ENCODE measurements around the gene SLC24A2.
"Not testable (repeated sequence)": the region's sequence is repeated elsewhere in the genome, so short reads cannot be mapped to it uniquely, and the experiment has no call there.

Gene SLC24A2

DNA sequence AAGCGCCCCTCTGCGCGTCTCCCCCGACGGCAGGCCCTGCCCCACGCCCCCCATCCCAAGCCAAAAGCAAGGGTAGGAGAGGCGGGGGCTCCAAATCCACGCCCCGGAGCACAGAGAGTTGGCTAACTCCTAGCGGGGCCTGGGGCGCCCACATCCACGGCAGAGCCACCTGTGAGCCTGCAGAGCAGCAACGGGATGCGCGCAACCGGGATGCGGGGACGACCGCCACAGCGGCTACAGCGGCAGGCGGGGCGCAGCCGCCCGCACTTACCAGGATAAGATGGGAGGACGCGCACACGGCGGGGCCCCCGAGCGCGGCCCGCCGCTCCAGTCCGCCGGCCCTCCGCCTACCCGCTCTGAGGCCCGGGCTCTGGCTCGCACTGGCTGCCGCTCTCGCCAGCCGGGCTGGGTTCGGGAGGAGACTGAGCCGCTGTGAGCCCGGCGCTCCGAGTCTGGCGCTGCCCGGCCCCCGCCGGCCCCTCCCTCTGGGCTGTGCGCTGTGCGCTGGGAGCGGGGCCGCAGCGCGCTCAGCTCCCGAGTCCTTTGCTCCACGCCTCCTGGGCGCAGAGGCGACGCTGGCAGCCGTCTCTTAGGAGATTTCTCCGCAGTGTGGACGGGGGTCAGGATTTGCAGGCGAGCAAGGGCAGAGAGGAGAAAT, at the start of gene SLC24A2:
SLC24A2 (minus strand) TSS at position 424 of the 658 bp plus-strand sequence.
- no peak for DNase-seq (ENCODE audit: low read depth)

DNA sequence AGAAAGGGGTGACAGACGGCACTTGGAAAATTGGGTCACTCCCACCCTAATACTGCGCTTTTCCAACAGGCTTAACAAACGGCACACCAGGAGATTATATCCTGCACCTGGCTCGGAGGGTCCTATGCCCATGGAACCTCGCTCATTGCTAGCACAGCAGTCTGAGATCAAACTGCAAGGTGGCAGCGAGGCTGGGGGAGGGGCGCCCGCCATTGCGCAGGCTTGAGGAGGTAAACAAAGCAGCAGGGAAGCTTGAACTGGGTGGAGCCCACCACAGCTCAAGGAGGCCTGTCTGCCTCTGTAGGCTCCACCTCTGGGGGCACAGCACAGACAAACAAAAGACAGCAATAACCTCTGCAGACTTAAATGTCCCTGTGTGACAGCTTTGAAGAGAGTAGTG, 44.5 kb upstream of the SLC24A2 start:
- not testable (repeated sequence) for DNase-seq (ENCODE audit: low read depth)

DNA sequence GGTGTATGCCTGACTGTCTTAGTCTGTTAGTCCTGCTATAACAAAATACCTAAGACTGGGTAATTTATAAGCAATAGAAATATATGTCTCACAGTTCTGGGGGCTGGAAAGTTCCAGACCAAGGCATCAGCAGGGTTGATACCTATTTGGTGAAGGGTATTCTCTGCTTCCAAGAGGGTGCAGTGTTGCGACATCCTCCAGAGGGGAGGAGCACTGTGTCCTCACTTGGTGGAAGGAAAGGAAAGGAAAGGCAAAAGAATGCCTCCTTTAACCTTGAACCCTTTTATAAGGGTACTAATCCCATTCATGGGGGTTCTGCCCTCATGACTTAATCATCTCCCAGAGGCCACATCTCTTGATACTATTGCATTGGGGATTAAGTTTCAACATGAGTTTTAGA, 42.0 kb upstream of the SLC24A2 start:
- DNase-seq (ENCODE audit: low read depth): no peak

DNA sequence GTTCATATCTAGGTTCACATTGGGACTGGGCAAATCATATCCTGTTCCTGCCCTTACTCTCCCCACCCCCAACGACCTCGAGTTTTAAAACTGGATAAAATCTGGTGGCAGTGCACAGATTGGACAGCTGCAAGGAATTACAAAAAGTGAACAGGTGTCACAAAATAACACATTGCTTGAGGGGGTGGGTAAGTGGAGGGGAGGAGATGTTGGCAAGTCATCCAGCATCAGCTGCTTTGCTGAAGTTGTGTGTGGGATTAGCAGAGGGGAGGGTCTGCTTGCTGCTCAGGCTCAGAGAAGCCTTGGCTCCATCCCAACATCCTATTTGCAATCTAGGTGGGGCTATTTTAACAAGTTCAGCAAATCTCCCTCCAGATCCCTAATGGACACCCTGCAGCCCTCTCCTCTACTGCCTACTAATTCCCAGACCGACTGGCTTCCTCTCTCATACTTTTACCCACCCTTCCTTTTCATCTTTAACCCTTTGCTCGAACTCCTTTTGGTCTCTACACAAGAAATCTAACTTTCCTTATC, 39.8 kb upstream of the SLC24A2 start:
- no peak for DNase-seq (ENCODE audit: low read depth)

DNA sequence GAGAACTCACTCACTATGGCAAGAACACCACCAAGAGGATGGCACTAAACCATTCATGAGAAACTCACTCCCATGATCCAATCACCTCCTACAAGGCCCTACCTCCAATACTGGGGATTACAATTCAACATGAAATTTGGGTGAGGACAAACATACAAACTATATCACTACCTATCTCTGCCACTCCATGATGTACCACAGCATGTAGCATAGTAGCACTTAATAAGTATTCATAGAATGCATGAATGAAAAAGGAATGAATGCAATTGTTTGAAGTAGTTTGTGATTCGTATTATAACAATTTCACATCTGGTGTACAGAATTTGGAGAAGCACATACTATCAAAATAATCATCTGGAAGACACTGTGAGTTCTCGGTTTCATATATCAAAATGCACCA, 27.9 kb upstream of the SLC24A2 start:
- no peak for DNase-seq (ENCODE audit: low read depth)

DNA sequence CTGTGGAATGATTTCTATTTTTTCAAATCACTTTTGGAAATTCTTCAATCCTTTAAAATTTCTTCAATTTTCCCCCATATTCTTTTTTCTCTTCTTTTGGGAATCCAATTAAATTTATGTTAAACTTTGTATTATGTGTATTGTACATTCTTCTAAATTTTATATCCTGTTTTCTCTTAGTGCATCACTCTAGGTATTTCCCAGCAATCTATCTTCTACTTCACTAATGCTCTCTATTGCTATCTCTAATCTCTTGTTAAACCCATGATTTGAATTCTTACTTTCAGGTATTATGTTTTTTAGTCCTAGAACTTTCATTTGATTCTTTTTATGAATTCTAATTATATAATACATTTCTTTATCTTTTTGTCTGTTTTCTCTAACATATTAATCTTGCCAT, 23.4 kb upstream of the SLC24A2 start:
- no peak for DNase-seq (ENCODE audit: low read depth)

DNA sequence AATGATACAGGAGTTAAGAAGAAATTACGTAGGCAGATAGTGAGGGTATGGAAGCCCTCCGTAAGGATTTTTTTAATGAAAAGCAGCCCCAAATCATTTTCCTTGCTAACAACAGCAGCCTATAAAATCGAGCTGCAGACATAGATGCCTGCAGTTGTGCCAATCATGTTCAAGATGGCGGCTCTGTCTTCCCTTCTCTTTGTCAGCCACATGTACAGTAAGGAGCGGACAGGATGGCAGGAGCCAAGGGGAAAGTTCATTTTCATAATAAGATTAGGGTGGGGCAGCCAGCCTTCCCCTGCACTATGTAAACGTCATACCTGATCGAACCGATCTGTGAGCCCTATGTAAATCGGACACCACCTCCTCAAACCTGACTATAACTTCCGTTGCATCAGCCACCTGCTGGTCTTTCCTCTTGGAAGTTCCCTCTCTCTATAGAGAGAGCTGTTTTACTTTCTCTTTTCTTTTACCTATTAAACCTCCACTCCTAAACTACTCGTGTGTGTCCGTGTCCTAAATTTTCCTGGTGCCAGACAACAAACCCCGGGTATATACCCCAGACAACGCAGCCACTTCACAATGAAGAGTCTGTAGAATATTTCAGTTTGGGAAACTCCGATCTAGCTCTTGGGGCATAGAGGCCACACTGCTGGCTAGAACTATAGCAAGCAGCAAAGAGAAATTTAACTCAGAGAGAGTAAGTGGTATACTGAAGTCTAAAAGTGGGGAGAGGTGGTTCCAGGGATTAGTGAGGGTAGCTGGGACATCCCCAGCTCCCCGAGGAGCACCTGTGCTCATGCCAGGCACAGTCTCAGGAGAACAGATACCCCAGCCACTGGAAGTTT, 20.8 kb upstream of the SLC24A2 start:
- DNase-seq (ENCODE audit: low read depth): no peak

DNA sequence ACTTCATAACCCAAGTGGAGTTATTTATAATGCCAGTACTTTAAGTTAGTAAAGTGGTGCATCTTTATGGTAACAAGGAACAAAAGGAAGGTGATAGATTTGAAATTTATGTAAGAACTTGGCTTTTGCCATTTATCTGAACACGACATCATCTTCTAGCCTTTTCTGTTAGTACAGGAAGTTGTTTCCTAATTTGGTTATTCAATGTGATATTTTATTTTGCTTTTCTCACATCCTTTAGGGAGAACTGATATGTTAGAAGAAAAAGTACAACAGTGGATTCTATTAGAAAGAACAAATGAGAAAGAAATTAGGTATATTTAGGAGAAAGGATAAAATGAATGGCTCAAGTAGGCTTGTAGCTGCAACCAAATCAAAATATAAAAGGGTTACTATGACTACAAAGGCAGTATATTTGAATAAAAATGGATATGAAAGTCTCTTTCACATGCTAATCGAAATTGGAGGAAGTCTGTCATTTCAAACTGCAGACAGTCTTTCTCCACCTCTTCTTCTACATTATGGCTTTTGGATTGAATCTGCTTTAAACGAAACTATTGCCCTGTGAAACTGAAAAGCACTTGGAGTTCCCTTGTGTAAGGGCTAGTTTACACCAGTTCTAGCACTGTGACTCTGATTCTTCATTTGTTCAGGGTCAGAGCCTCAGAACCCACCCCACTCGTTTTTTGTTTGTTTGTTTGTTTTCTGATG, 18.5 kb upstream of the SLC24A2 start:
- no peak for DNase-seq (ENCODE audit: low read depth)

DNA sequence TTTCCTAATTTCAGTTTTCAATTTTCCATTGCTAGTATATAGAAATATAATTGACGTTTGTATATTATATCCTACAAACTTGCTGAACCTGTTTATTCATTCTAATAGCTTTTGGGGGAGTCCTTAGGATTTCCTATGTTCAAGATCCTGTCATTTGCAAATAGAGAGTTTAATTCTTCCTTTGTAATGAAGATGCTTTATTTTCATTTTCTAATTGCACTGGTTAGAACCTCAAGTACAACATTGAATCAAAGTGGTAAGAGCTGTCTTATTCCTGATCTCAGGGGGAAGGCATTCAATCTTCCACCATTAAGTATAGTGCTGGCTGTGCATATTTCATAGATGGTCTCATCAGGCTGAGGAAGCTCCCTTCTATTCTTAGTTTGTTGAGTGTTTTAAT, 15.6 kb upstream of the SLC24A2 start:
- DNase-seq (ENCODE audit: low read depth): no peak

DNA sequence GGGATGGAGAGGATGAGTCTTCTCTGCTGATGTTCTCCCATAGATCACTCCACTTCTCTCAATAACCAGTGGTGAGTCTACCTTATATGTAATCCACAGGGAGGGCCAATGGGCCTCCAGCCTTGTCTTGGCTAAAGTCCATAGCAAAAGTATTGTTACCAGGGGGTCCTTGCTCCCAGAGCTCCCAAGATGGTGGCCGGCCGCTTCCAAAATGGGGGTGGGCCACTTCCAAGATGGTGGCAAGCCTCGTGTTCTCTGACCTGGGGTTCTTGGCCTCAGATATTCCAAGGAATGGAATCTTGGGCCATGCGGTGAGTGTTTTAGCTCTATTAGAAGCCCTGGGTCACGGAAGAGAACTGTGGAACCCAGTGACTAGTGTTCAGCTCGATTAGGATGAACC, 12.0 kb upstream of the SLC24A2 start:
- DNase-seq (ENCODE audit: low read depth): no peak

DNA sequence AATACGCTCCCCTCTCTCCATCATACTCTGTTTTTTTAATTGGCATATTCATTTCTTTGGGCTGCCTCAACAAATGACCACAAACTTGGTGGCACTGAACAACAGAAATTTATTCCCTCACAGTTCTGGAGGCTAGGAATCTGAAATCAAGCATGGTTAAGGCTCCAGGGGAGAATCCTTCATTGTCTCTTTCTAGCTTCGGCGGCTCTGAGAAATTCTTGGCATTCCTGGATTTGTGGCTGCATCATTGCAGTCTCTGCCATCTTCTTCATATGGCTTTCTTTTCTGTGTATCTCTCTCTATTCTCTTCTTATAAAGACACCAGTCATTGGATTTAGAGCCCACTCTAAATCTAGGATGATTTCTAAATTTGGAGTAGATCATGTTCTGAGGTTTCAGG, 10.9 kb upstream of the SLC24A2 start:
- no peak for DNase-seq (ENCODE audit: low read depth)

DNA sequence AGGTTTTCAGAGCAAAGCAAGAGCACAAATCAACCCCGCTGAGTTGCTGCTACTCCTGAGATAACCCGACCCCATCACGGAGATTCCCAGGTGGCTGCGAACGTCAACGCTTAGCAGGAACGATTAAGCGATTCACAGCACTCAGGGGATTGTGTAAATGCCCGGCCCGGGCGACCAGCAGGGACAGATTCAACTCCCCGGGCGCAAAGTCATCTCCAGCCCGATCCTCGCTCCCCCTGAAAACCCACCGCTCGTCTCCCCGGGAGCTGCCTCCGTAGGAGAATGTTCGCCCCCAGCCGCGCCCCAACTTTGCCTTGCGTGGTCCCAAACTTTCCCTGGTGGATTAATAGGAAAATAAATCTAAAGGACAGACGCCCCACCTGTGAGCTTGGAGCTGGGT, 685 bp downstream of the SLC24A2 start:
- no peak for DNase-seq (ENCODE audit: low read depth)

DNA sequence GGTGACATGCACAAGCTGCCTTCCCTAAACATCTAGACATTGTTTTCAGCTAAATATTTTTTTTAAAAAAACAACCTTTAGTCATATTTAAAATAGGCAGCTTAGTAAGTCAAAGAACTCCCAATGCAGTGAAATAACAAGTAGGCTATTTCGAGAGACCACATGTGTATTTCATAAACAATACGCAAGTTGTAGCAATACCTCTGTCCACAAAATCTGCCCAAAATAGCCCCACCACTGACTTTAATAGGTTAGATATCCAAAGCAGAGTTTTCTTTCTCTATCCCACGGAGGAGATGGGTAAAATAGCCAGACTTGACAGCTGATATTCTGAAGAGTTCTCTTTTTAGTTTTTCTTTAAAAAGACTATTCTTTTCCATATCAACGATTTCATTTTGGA, 1.2 kb downstream of the SLC24A2 start:
- no peak for DNase-seq (ENCODE audit: low read depth)

DNA sequence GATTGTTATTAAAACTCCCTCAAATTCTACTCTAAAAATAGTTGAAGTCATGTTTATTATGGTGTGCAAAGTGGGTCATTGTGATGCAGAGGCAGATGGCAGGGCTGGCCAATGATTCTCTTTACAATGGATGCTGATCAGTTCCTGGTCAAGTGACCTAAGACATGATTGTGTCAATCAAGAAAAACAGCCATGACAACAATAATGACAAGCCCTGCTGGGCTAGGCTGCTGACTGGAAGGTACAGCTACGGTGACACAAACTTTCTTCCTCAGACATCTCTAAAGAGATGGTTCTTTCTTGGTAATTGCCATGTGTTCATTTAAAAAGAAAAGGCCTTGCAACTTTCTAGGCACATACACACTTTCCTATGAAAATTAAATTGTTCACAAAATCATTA, 3.6 kb downstream of the SLC24A2 start:
- DNase-seq (ENCODE audit: low read depth): no peak

DNA sequence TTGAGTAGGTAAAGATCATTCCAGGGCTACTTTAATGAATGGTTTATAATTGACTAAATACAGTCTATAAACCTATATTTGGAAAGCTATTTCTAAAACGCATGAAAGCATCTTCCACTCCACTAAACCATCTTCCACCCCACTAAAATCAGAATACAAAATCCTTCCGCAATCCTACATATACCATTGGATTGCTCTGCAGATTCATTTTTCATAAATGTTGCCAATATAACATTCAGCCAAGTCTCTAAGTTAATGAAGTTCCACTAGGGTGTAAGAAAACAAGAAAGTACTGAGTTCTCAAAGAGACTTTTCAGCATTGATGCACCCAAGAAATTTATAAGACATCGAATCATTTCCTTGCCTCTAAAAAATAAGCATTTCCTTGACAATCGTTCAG, 4.7 kb downstream of the SLC24A2 start:
- DNase-seq (ENCODE audit: low read depth): no peak

DNA sequence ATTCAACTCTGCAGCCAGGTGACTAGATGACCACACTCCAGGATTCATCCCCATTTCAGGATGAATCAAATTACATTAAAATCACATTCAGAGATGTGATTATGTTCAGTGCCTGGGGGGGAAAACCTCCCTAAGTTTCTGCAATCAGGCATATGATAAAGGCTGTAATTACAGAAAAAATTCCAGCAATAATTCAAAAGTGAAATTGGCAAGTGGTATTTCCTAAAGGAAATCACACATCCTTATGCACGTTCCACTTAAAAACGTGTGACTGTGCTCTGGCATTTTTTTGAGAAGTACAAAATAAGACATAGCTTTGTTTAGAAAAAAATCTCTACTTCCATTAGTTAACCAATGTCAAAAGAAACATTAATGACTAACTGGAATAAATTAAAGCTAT, 5.3 kb downstream of the SLC24A2 start:
- DNase-seq (ENCODE audit: low read depth): no peak

DNA sequence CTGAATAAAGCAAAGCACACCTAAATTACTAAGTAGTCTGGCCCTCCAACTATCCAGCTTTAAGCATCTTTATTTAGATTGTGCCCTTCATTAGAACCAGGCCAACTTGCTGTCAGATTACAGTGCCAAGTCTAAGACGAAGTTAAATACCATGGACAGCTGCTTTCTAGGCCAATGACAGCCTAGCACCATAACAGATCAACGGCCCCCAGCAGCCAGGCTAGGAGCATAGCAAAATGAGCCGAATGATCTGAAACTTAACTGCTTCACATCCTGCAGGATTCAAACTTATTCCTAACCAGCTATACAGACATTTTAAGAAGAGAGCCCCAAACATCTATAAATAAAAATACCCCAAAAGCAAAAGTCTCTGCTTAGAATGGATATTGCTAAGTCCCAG, 6.8 kb downstream of the SLC24A2 start:
- DNase-seq (ENCODE audit: low read depth): no peak

DNA sequence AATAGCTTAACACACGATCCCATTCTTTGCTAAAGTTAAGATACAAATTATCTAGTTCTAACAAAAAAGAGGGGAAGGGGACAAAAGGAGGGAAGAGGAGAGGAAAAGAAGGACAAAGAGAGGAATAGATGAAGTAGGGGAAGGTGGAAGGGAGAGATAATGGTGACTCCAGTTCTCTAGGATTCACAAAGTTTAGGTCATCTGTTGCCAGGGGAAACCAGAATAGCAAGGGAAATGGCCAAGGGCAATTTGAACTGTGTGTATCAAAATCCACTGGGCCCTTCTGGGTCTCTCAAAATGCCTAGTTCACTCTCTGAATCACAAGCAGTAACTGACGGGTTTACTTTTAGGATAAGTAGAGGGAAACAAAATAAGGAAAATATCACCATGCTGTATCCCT, 7.6 kb downstream of the SLC24A2 start:
- no peak for DNase-seq (ENCODE audit: low read depth)

DNA sequence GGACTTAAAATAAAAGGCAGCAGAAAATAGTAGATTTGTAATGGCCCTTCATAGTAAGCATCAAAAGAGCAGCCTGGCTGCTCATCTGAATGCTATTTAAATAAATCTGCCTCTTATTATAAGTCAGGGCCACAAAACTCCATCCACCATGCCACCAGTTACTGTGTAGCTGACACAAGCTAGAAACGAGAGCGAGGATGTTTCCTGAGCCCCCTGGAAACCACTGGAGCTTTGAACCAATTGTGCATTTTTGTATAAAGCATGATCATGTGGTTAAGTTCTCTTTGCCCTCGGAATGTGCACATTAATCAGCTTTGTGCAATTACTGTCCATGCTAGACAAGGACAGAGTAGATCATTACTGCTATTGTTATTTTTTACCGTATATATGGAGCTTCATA, 17.4 kb downstream of the SLC24A2 start:
- no peak for DNase-seq (ENCODE audit: low read depth)

DNA sequence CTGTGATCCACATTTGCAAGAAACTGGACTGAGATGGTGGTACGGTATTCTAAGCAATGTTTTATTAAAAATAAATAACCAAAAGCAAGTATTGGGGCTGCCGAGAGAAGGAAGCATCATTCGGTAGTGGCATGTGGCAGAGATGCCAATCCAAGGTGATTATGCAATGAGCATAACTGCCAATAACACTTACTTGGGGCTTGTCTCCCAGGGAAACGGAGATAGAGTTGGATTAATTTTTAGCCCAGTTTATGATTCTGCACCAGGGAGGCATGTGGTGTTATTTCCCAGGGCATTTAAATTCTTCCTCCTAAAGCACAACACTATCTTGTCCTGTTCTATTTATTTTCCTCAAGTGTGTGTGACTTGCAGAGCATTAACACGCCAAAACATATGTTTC, 17.9 kb downstream of the SLC24A2 start:
- DNase-seq (ENCODE audit: low read depth): no peak

DNA sequence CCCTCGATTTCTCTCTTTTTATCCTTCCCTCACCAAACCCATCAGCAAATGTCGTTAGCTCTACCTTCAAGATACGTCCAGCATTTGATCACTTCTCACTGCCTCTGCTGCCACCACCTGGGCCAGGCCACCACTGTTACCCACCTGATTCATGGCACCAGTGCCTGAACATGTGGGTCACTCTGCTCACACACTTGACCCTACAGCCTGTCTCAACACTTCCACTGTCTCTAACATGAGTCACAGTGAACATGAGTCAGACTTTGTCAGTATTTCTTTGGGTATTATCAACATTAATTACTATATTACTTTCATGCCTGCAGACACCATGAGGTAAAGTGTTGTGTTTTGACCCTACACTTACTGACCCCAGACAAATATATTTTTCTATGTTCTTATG, 19.6 kb downstream of the SLC24A2 start:
- no peak for DNase-seq (ENCODE audit: low read depth)

DNA sequence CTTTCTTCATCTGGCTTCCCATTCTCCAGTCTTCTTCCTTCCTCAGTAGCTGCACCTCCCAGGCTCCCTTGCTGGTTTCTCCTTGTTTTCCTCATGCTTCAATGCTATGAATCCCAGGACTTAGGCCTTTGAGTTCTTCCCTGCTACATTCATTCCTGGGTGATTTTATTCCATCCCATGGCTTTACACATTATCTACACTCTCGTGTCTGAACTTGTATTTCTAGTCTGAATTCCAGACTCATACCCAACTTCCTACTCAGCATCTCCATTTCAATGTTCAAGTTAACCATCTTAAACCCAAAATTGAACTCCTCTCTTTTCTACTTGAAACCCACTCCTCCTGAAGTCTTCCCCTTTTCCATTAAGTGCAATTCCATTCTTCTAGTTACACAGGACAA, 20.0 kb downstream of the SLC24A2 start:
- DNase-seq (ENCODE audit: low read depth): no peak

DNA sequence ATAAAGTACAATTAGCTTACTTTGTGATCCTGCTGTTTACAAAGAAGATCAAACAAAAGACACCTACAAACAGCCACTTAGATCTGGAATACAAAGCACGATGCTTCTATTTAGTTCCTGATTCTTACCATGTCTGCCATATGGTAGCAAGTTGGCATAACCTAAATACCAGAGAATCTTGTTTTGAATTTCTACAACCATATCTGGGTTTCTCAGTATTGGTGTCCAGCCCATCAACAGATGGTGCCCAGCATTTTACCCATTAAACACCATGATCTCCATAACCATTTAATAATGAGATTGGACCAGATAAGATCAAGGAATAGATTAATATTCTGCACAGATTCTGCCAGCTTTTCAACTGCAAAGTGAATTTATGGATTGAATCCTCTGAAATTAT, 29.8 kb downstream of the SLC24A2 start:
- no peak for DNase-seq (ENCODE audit: low read depth)

All from stimulated activated CD8-positive, alpha-beta memory T cell treated with anti-CD3 and anti-CD28 coated beads, Interleukin-12 subunit alpha, Interleukin-12 subunit beta, amount 100 ng/mL, for 1 hour (primary cell).